HEK293 (cell line): ENCODE measurements around the gene CTIF.

Source experiments
- CTCF ChIA-PET: fragments of 350-600 bp; formaldehyde crosslinking; extraction: SDS; loops from one replicate; lab custom pipeline; 2021; ENCODE audit warnings: antibody characterized with exemption; lab: Yijun Ruan, JAX
- POLR2A ChIA-PET: fragments of 300-600 bp; formaldehyde crosslinking; extraction: SDS; loops from one replicate; lab custom pipeline; 2020; ENCODE audit warnings: antibody characterized with exemption, inconsistent platforms; lab: Yijun Ruan, JAX
- H3K27ac ChIP-seq: fragments of 200-500 bp; sonication (Bioruptor generic); 2 replicates; pipeline ENCODE4 v1.5.1; 2014; ENCODE audit warnings: low read depth, low read length, control low read depth, inconsistent platforms; ENCODE audit errors: extremely low read depth
- H3K36me3 ChIP-seq, 2 experiments: fragments of 200-500 bp in 1 of 2; sonication (Bioruptor generic) in 1 of 2; 1 replicate in 1 of 2; 2 replicates in 1 of 2; pipeline ENCODE4 v1.5.1; 2014 to 2017; ENCODE audit warnings: inconsistent platforms in 2 of 2, low read length in 2 of 2; ENCODE audit not compliant: control insufficient read depth in 2 of 2, insufficient read depth in 1 of 2
- H3K4me1 ChIP-seq: fragments of 200-500 bp; sonication (Bioruptor generic); 2 replicates; pipeline ENCODE4 v1.5.1; 2014; ENCODE audit warnings: mild to moderate bottlenecking, low read length, inconsistent platforms; ENCODE audit not compliant: control insufficient read depth, insufficient read depth
- H3K4me3 ChIP-seq: 2 replicates; pipeline ENCODE4 v1.5.1; 2011; ENCODE audit warnings: low read depth, mild to moderate bottlenecking, control low read depth, low read length, moderate library complexity
- H3K9me3 ChIP-seq: fragments of 200-500 bp; sonication (Bioruptor generic); 2 replicates; pipeline ENCODE4 v1.5.1; 2014; ENCODE audit warnings: low read depth, low read length, inconsistent platforms; ENCODE audit not compliant: control insufficient read depth, insufficient read depth
- GFI1B ChIP-seq: fragments of 450-650 bp; formaldehyde crosslinking; IDR thresholded peaks from 2 replicates; pipeline ENCODE4 v1.5.1; 2016; ENCODE audit warnings: missing biosample characterization, missing genetic modification characterization
- GLIS1 ChIP-seq: fragments of 450-650 bp; formaldehyde crosslinking; IDR thresholded peaks from 2 replicates; pipeline ENCODE4 v1.5.1; 2016; ENCODE audit warnings: missing biosample characterization, missing genetic modification characterization
- KLF1 ChIP-seq: fragments of 450-650 bp; formaldehyde crosslinking; IDR thresholded peaks from 2 replicates; pipeline ENCODE4 v1.5.1; 2016; ENCODE audit warnings: missing biosample characterization, missing genetic modification characterization
- KLF17 ChIP-seq: fragments of 450-650 bp; formaldehyde crosslinking; IDR thresholded peaks from 2 replicates; pipeline ENCODE4 v1.5.1; 2016; ENCODE audit warnings: missing biosample characterization, missing genetic modification characterization
- MEIS1 ChIP-seq: sonication (generic); formaldehyde crosslinking; IDR thresholded peaks from 2 replicates; pipeline ENCODE4 v1.8.1; 2022; ENCODE audit warnings: missing genetic modification reagents, mild to moderate bottlenecking, borderline replicate concordance
- PRDM1 ChIP-seq: fragments of 450-650 bp; formaldehyde crosslinking; IDR thresholded peaks from 2 replicates; pipeline ENCODE4; 2016; ENCODE audit warnings: missing biosample characterization, missing genetic modification characterization
- PRDM2 ChIP-seq: fragments of 450-650 bp; formaldehyde crosslinking; IDR thresholded peaks from 2 replicates; pipeline ENCODE4 v1.5.1; 2016; ENCODE audit warnings: missing biosample characterization, missing genetic modification characterization, borderline replicate concordance
- SP2 ChIP-seq: fragments of 450-650 bp; formaldehyde crosslinking; IDR thresholded peaks from 2 replicates; pipeline ENCODE4 v1.5.1; 2016; ENCODE audit warnings: missing biosample characterization, missing genetic modification characterization
- TCF7L2 ChIP-seq: IDR thresholded peaks from 2 replicates; pipeline ENCODE4 v1.6.1; 2011; ENCODE audit warnings: low read depth, mild to moderate bottlenecking, inconsistent platforms, low read length, moderate library complexity, borderline replicate concordance
- ZBTB20 ChIP-seq: fragments of 450-650 bp; formaldehyde crosslinking; IDR thresholded peaks from 2 replicates; pipeline ENCODE4 v1.5.1; 2016; ENCODE audit warnings: missing biosample characterization, missing genetic modification characterization
- ZFP69B ChIP-seq: fragments of 450-650 bp; formaldehyde crosslinking; IDR thresholded peaks from 2 replicates; pipeline ENCODE4 v1.5.1; 2016; ENCODE audit warnings: missing biosample characterization, missing genetic modification characterization
- ZIC2 ChIP-seq: fragments of 450-650 bp; formaldehyde crosslinking; IDR thresholded peaks from 2 replicates; pipeline ENCODE4 v1.5.1; 2016; ENCODE audit warnings: missing biosample characterization, missing genetic modification characterization
- ZNF132 ChIP-seq: fragments of 450-650 bp; formaldehyde crosslinking; IDR thresholded peaks from 2 replicates; pipeline ENCODE4 v1.5.1; 2017; ENCODE audit warnings: missing biosample characterization, missing genetic modification characterization, borderline replicate concordance
- ZNF174 ChIP-seq: fragments of 450-650 bp; formaldehyde crosslinking; IDR thresholded peaks from 2 replicates; pipeline ENCODE4 v1.5.0; 2017; ENCODE audit warnings: missing biosample characterization, mild to moderate bottlenecking, missing genetic modification characterization
- ZNF175 ChIP-seq: fragments of 450-650 bp; formaldehyde crosslinking; IDR thresholded peaks from 2 replicates; pipeline ENCODE4 v1.5.1; 2016; ENCODE audit warnings: missing biosample characterization, missing genetic modification characterization
- ZNF202 ChIP-seq: fragments of 450-650 bp; formaldehyde crosslinking; IDR thresholded peaks from 2 replicates; pipeline ENCODE4 v1.5.1; 2016; ENCODE audit warnings: missing biosample characterization, missing genetic modification characterization, borderline replicate concordance
- ZNF223 ChIP-seq: fragments of 450-650 bp; formaldehyde crosslinking; IDR thresholded peaks from 2 replicates; pipeline ENCODE4 v1.5.1; 2016; ENCODE audit warnings: missing biosample characterization, missing genetic modification characterization
- ZNF239 ChIP-seq: fragments of 450-650 bp; formaldehyde crosslinking; IDR thresholded peaks from 2 replicates; pipeline ENCODE4 v1.5.1; 2016; ENCODE audit warnings: missing biosample characterization, missing genetic modification characterization
- ZNF350 ChIP-seq: fragments of 450-650 bp; formaldehyde crosslinking; IDR thresholded peaks from 2 replicates; pipeline ENCODE4 v1.5.0; 2017; ENCODE audit warnings: missing biosample characterization, mild to moderate bottlenecking, missing genetic modification characterization
- ZNF391 ChIP-seq: fragments of 450-650 bp; formaldehyde crosslinking; IDR thresholded peaks from 2 replicates; pipeline ENCODE4 v1.5.1; 2016; ENCODE audit warnings: low read depth, missing biosample characterization, missing genetic modification characterization, borderline replicate concordance
- ZNF416 ChIP-seq: fragments of 450-650 bp; formaldehyde crosslinking; IDR thresholded peaks from 2 replicates; pipeline ENCODE4 v1.5.1; 2016; ENCODE audit warnings: missing biosample characterization, missing genetic modification characterization
- ZNF549 ChIP-seq: fragments of 450-650 bp; IDR thresholded peaks from 2 replicates; pipeline ENCODE4 v1.5.1; 2018; ENCODE audit warnings: missing biosample characterization, missing genetic modification characterization, mild to moderate bottlenecking, inconsistent platforms, moderate library complexity
- ZNF558 ChIP-seq: fragments of 450-650 bp; formaldehyde crosslinking; IDR thresholded peaks from 2 replicates; pipeline ENCODE4 v1.5.1; 2016; ENCODE audit warnings: missing biosample characterization, missing genetic modification characterization
- ZNF571 ChIP-seq: fragments of 450-650 bp; formaldehyde crosslinking; IDR thresholded peaks from 2 replicates; pipeline ENCODE4 v1.5.0; 2017; ENCODE audit warnings: missing biosample characterization, missing genetic modification characterization
- ZNF76 ChIP-seq: fragments of 450-650 bp; formaldehyde crosslinking; IDR thresholded peaks from 2 replicates; pipeline ENCODE4; 2016; ENCODE audit warnings: low read depth, missing biosample characterization, missing genetic modification characterization, borderline replicate concordance
- ZNF768 ChIP-seq: fragments of 450-650 bp; formaldehyde crosslinking; IDR thresholded peaks from 2 replicates; pipeline ENCODE4 v1.5.1; 2018; ENCODE audit warnings: missing biosample characterization, mild to moderate bottlenecking, missing genetic modification characterization

The CTIF gene

DNA sequence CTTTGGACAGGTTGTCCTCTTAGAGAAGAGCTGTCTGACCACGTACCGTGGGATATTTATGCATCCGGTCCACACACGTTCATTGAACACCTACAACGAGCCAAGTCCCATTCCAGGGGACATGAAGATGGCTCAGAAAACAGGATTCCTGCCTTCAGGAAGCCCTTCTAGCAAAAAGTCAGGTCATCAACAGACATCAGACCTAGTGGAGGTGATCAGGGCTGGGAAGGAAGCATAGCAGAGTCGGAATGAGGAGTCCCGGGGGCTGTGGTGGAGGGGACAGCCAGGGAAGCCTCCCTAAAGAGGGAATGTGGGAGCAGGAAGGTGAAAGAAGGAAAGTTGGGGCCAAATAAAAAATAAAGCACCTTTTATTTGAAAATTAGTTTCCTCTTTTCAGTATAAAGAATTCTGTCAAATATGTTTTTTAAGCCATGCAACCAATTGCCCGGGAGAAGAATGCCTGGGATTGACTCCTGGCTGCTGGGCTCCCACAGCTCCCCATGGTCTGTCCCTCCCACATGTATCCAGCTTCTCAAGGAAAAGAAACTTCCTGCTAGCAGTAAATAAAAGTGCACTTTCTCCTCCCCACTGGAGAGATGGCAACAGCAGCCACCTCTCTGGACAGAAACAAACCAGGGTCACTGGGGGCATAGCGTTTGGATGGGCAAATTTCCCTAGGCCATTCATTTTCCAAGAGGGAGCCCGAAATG is 267.1 kb downstream of the CTIF start:
- Histone ChIP-seq H3K36me3 (no peaks in the 10 kb centered on the region; a peak in 1 of 3 replicates), H3K27ac (no peak overlapping the region), H3K4me1 (no peaks in the 10 kb centered on the region), H3K9me3 (no peaks in the 10 kb centered on the region), H3K4me3 (no peak overlapping the region)
- ChIA-PET CTCF (no interaction called here), POLR2A (no interaction called here)
- TF ChIP-seq PRDM1 (tag by site-specific recombination) (0 out of 2 replicates have a peak, but pooled peaks have one; percentile 16), ZNF416 (no peak), ZNF175 (no peak), ZNF223 (no peak), ZNF571 (tag by site-specific recombination) (no peak), ZBTB20 (tag by site-specific recombination) (no peak), TCF7L2 (no peak), ZNF174 (tag by site-specific recombination) (no peak)
- TF ChIP-seq, all 188 proteins: peak for 1

DNA sequence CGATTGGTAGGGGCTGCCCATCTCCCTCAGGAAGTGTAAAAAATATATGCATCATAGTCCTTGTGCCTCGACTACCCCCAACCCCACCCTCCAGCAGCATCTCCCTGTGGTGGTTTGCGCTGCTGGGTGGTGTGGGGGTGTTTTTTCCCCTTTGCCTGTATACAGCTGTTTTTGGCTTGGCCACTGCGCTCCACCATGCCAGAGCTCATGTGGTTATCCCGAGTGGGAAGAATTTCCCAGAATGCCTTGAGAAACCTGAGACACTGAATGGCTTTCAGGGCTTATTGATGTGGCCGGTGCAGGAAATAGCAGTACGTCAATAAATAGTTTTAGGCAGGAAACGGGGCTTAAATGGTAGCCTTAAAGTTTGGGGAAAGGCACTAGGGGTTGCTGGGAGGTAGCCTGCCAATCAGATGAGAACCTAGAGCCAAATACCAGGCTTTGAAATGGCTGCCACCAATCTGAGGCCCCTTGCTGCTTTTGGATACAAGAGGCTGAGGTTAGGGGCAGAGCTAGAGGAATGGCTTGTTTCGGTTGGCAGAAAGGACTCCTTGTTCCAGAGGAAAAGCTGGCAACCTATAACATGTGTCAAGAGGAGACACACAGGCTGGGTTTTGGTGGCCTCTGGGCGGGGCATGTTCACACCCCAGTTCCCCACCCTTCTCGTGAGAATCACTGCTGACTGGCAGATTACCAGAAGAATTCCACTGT is 267.9 kb downstream of the CTIF start:
- ChIA-PET CTCF (interaction anchor here (0.6 kb wide), 1 partner anchor 593 kb away, joined by 3 read pairs; no protein-coding TSS in a partner anchor), POLR2A (no interaction called here)
- no peaks in the 10 kb centered on the region for H3K4me1 ChIP-seq
- no peak overlapping the region for H3K27ac ChIP-seq
- no peak for TF ChIP-seq ZNF350 (tag by site-specific recombination)
- TF ChIP-seq ZNF391 (tag by site-specific recombination): no peak
- no peak for TF ChIP-seq ZNF132
- TF ChIP-seq SP2 (tag by site-specific recombination): peak; percentile 26; the same call in 1 of the 2 replicates
- peak; percentile 92 for TF ChIP-seq KLF1 (tag by site-specific recombination)
- TF ChIP-seq ZNF76: no peak
- H3K9me3 ChIP-seq: no peaks in the 10 kb centered on the region
- no peak overlapping the region for H3K4me3 ChIP-seq
- no peaks in the 10 kb centered on the region; a peak in 1 of 3 replicates for H3K36me3 ChIP-seq

DNA sequence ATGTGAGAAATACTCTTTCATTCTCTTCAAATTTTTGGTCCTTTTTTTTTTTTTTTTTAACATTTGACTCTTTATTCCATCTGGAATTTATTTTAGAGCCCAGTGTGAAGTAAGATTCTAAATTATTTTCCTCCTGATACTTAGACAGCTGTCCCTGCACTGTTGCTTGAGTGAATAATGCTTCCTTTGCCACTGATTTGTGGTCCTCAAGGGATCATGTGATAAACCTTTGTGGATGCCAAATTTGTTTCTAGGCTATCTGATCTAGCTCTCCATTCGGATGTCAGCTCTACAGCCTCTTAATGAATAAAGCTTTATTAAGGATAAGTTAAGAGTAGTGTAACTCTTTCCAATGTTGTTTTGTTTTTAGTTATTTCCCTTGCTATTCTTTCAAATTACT is 269.6 kb downstream of the CTIF start:
- Histone ChIP-seq H3K36me3 (no peaks in the 10 kb centered on the region; a peak in 1 of 3 replicates), H3K27ac (no peak overlapping the region), H3K4me1 (no peaks in the 10 kb centered on the region), H3K4me3 (no peak overlapping the region), H3K9me3 (no peaks in the 10 kb centered on the region)
- ChIA-PET CTCF (interaction anchor here (1.1 kb wide), 1 partner anchor 13 kb away, joined by 3 read pairs; no protein-coding TSS in a partner anchor), POLR2A (no interaction called here)
- no peak for TF ChIP-seq ZNF558 (tag by site-specific recombination)
- TF ChIP-seq ZNF549 (tag by site-specific recombination): no peak
- TF ChIP-seq ZFP69B (tag by site-specific recombination): no peak
- TF ChIP-seq ZNF768 (tag by site-specific recombination): no peak
- no peak for TF ChIP-seq GLIS1
- no peak for TF ChIP-seq PRDM2
- TF ChIP-seq MEIS1 (CRISPR knock-in tag): no peak
- TF ChIP-seq KLF17 (tag by site-specific recombination): no peak
- no peak for TF ChIP-seq ZNF239
- TF ChIP-seq ZIC2 (tag by site-specific recombination): no peak
- no peak for TF ChIP-seq ZNF202 (tag by site-specific recombination)
- TF ChIP-seq GFI1B (tag by site-specific recombination): no peak
